Muscle layer of colon (tissue), 2 donors: ENCODE data around the gene ABHD2.

ENCODE experiments used
- H3K27ac ChIP-seq: one replicate; pipeline ENCODE4 v1.7.0; 2013; ENCODE audit warnings: low read depth, mild to moderate bottlenecking, low read length, moderate library complexity
- H3K27me3 ChIP-seq, 2 donors: one replicate each; pipeline ENCODE4 v1.7.0; 2013; ENCODE audit warnings: low read length in 2 of 2, mild to moderate bottlenecking in 2 of 2; ENCODE audit not compliant: insufficient read depth in 2 of 2, control insufficient read depth in 1 of 2
- H3K36me3 ChIP-seq: one replicate; pipeline ENCODE4 v1.7.0; 2013; ENCODE audit warnings: mild to moderate bottlenecking, low read length; ENCODE audit not compliant: insufficient read depth
- H3K4me1 ChIP-seq: one replicate; pipeline ENCODE4 v1.7.0; 2013; ENCODE audit warnings: mild to moderate bottlenecking, low read length; ENCODE audit not compliant: insufficient read depth
- H3K4me3 ChIP-seq, 2 donors: one replicate each; pipeline ENCODE4 v1.7.0; 2013; ENCODE audit warnings: low read length in 2 of 2, low read depth in 1 of 2, mild to moderate bottlenecking in 1 of 2, moderate library complexity in 1 of 2
- H3K9ac ChIP-seq: one replicate; pipeline ENCODE4 v1.7.0; 2013; ENCODE audit warnings: low read length
- H3K9me3 ChIP-seq: one replicate; pipeline ENCODE4 v1.7.0; 2013; ENCODE audit warnings: mild to moderate bottlenecking, low read length
- donor health status: abdominal sarcoma.
- donor health status: Adenocarcinoma of cecum.

The ABHD2 gene

DNA sequence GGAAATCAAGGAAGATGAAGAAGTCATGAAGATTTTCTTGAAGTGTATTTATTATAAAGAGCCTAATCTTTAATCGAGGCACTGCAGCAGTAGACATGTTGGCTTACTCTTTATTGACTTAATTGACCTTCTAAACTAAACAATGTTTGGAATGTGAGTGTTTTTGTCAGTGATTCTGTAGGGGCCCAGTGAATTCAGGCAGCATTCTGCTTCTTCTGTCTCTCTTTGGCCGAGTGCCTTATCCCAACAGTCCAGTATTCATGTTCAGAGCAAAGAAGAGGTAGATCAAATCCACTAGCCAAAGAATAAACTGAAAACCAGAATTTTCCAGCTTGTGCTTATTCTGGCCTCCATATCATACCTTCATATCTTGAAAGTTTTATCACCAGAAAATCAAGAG lies 77.4 kb downstream of the ABHD2 start:
- H3K36me3 ChIP-seq, result no peaks in the 10 kb centered on the region
- no peaks in the 10 kb centered on the region for H3K27me3 ChIP-seq
- H3K4me1 ChIP-seq, result peaks cover 41% of the 10 kb centered on the region
- H3K27ac ChIP-seq, result no peak overlapping the region
- no peak overlapping the region for H3K4me3 ChIP-seq
- H3K9me3 ChIP-seq, result no peaks in the 10 kb centered on the region
- no peak overlapping the region for H3K9ac ChIP-seq

DNA sequence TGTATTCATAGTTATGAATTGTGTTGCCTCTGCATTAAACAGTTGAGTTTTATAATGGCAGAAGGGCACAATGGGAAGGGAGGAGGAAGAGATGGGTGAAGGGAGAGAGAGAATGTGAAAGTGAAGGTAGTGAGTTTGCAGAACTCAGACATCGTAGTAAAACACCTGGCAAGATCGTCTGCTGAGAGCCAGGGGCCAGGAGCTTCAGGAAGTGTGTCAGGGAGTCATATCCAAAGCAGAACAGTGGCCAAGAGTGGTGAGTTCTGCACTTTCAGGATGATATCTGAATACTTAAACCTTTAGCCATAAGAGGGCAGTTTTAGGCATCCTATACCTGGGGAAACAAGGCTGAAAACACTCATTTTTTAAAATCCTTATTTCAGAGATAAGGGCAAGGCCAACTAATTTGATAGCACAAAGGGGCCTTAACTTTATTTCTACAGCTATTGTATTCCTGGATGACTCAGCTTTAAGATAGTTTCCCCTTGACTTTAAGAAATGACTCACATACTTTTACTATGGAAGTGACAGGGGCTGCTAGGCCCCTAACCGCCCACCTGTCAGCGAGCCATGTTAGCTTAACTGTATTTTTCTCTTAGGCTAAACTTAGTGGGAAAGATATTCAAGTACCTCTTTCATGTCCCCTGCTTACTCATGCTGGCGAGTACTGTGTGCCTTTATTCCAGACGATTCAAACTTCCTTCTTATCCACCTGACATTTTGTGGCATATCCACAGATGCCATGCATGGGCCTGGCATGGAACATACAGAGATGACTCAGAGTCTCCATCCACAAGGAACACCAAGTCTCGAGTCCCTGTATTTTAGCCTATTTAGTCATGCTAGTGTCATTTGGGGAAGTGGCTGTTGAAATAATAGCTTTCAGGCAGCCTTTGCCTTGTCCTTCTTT lies 79.3 kb downstream of the ABHD2 start:
- peaks cover 4% of the 10 kb centered on the region for H3K36me3 ChIP-seq
- H3K27me3 ChIP-seq, result no peaks in the 10 kb centered on the region
- no peak overlapping the region for H3K27ac ChIP-seq
- no peaks in the 10 kb centered on the region for H3K9me3 ChIP-seq
- H3K9ac ChIP-seq, result no peak overlapping the region
- H3K4me1 ChIP-seq, result peaks cover 36% of the 10 kb centered on the region
- H3K4me3 ChIP-seq, result no peak overlapping the region

DNA sequence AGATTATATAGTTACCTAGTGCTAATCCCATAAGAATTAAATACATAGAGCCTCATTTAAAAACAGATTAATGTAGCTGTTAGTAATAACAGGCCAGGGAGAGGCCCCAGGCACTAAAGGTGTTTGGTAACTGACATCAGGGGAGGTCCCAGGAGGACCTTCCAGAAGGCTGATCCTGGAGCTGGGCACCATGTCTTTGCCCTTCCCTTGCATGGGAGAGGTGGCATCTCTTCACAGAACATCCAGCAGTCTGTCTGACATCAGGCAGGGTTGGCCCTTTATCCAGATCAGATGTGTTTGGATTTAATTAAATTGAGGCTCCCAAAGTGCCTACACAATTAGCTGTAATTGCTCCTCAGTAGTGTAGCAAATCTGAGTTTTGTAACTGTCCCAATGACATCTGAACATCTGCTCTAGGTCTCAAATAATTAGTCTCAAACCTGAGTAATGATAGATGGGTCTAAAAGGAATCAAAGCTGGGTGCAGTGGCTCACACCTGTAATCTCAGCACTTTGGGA lies 80.1 kb downstream of the ABHD2 start:
- Histone ChIP-seq H3K4me3 (no peak overlapping the region), H3K27me3 (no peaks in the 10 kb centered on the region), H3K27ac (no peak overlapping the region), H3K36me3 (peaks cover 4% of the 10 kb centered on the region), H3K4me1 (peaks cover 36% of the 10 kb centered on the region), H3K9me3 (no peaks in the 10 kb centered on the region), H3K9ac (no peak overlapping the region)

DNA sequence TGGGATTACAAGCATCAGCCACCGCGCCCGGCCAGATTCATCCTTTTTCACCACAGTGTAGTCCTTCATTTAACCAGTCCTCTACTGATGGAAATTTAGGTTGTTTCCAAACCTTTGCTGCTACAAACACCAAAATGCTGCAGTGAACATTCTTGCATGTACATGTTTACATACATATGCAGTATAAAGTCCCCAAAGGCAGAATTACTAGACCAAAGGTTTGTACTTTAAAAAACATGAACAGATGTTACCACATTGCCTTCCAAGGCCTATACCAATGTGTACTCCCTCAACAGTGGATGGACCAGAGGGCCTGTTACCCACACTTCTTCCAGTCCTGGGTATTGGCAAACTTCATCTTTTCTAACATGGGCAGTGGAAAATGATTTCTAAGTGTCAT lies 82.1 kb downstream of the ABHD2 start:
- H3K27ac ChIP-seq, result no peak overlapping the region
- no peaks in the 10 kb centered on the region for H3K9me3 ChIP-seq
- H3K4me3 ChIP-seq, result no peak overlapping the region
- peaks cover 20% of the 10 kb centered on the region for H3K4me1 ChIP-seq
- no peaks in the 10 kb centered on the region for H3K27me3 ChIP-seq
- peaks cover 5% of the 10 kb centered on the region for H3K36me3 ChIP-seq
- H3K9ac ChIP-seq, result no peak overlapping the region

DNA sequence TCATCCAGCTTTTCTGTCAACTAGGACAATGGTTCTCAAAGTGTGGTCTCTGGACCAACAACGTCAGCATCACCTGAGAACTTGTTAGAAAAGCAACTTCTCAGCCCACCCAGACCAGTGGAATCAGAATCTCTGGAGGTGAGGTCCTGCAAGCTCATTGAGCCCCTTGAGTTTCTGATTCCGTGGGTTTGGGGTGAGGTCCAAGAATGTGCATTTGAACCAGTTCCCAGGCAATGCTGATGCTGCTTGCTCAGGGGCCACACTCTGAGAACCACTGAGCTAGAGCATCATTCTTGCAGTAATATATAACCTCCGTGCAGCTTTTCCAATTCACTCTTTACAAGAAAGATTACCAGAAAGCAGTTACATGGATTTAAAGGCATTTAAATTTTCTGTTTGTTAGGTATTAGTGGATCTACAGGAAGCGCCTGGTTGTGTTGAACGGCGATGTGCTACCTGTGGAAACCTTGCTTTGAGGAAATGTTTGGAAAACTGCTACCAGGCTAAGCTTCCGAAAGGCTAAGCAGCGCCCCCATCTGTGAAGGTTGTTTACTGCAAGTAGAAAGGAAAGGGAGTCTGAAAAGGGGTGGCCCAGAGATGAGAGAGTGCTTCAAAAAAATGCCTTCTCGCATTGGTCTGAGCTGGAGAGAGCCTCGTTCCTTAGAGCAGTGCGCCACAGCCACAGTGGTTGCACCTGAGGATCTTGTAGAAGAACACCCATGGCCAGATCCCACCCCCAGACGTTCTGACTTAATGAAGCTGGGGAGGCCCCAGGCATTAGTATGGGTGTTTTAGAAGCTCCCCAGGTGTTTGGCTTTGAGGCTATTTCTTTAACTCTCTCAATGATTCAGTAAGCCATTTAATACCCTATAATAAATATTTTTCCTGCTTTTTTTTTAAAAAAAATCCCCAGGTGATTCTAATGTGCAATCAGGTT lies 83.1 kb downstream of the ABHD2 start:
- H3K4me3 ChIP-seq, result no peak overlapping the region
- no peak overlapping the region for H3K9ac ChIP-seq
- peaks cover 10% of the 10 kb centered on the region for H3K4me1 ChIP-seq
- H3K27ac ChIP-seq, result no peak overlapping the region
- peaks cover 16% of the 10 kb centered on the region for H3K36me3 ChIP-seq
- no peaks in the 10 kb centered on the region for H3K27me3 ChIP-seq
- H3K9me3 ChIP-seq, result no peaks in the 10 kb centered on the region

DNA sequence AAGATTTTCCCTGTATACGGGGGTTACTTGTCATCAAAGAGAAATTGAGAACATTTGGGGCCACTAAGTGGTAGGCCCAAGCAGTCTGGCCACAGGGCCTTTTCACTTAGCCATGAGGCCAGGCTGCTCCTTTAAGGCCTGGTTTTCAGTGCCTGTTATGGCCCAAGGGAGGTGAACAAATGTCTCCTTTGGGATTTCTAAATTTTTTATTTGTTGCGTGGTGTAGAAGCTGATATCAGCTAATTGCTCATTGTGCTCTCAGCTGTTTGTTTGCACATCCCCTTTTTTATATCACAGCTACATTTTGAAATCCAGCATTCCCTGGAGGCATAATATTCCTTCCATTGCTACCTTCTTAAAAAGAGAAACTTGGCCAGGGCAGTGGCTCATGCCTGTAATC lies 84.7 kb downstream of the ABHD2 start:
- Histone ChIP-seq H3K4me1 (peaks cover 9% of the 10 kb centered on the region), H3K27ac (no peak overlapping the region), H3K36me3 (peaks cover 30% of the 10 kb centered on the region), H3K9me3 (no peaks in the 10 kb centered on the region), H3K9ac (no peak overlapping the region), H3K27me3 (no peaks in the 10 kb centered on the region), H3K4me3 (no peak overlapping the region)

DNA sequence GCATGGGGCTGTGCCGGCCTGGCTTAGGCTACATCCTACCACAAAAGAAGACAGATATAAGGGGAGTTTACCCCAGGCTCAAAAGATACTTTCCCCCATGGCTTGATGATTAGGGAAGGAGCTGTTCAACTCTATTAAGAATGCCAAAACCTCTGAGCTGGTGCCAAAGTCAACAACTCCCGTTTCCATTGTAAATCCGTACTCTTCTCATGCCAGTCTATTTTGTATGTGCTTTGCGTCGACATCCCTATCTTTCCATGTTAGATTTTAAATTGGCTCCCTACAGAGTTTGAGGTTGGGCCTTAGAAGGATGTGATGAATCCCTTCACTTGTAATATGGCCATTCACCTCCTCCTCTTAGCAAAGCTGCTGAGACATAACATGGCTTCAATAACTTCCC lies 86.2 kb downstream of the ABHD2 start:
- no peak overlapping the region for H3K27ac ChIP-seq
- H3K36me3 ChIP-seq, result peaks cover 36% of the 10 kb centered on the region
- peaks cover 12% of the 10 kb centered on the region for H3K4me1 ChIP-seq
- no peaks in the 10 kb centered on the region for H3K9me3 ChIP-seq
- no peak overlapping the region for H3K4me3 ChIP-seq
- H3K9ac ChIP-seq, result no peak overlapping the region
- no peaks in the 10 kb centered on the region for H3K27me3 ChIP-seq

DNA sequence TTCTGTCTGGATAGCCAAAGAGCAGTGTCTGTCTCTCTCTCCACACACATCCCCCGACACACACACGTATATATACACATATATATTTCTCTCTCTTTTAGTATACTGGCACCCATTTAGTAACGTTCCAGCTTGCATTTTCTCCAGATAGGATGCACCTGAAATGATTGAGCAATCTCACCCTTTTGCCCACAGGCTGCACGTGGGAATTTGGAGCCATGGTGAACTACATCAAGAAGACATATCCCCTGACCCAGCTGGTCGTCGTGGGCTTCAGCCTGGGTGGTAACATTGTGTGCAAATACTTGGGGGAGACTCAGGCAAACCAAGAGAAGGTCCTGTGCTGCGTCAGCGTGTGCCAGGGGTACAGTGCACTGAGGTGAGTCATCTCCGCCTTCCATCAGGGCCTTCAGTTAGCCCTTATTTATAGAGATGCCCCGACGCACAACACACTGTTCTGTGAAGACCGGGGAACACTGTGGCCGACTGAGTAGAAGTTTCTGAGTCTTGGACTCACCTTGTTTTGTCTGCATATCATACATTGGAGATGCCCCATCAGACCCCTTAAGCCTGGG lies 87.4 kb downstream of the ABHD2 start:
- Histone ChIP-seq H3K9me3 (no peaks in the 10 kb centered on the region), H3K4me1 (peaks cover 12% of the 10 kb centered on the region), H3K4me3 (no peak overlapping the region), H3K36me3 (peaks cover 42% of the 10 kb centered on the region), H3K9ac (no peak overlapping the region), H3K27me3 (no peaks in the 10 kb centered on the region), H3K27ac (no peak overlapping the region)

DNA sequence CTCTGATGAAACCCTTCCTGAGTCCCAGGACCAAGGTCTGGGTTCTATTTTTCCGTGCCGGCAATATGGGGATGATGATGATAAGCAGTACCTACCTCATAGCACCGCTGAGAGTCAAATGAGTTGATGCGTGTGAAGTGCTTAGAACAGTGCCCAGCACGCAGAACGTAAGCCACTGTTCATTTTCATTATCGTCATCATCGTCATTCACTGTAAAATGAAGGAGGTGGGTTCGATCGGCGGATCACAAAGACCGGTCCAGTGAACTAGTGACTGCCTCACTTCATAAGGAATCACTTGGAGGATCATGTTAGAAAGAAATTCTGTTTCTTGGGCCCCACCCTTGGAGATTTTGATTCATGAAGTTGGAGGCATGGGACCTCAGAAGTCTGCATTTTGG lies 88.9 kb downstream of the ABHD2 start:
- Histone ChIP-seq H3K9me3 (no peaks in the 10 kb centered on the region), H3K4me3 (no peak overlapping the region), H3K27me3 (no peaks in the 10 kb centered on the region), H3K9ac (no peak overlapping the region), H3K27ac (no peak overlapping the region), H3K36me3 (peaks cover 41% of the 10 kb centered on the region), H3K4me1 (peaks cover 12% of the 10 kb centered on the region)

DNA sequence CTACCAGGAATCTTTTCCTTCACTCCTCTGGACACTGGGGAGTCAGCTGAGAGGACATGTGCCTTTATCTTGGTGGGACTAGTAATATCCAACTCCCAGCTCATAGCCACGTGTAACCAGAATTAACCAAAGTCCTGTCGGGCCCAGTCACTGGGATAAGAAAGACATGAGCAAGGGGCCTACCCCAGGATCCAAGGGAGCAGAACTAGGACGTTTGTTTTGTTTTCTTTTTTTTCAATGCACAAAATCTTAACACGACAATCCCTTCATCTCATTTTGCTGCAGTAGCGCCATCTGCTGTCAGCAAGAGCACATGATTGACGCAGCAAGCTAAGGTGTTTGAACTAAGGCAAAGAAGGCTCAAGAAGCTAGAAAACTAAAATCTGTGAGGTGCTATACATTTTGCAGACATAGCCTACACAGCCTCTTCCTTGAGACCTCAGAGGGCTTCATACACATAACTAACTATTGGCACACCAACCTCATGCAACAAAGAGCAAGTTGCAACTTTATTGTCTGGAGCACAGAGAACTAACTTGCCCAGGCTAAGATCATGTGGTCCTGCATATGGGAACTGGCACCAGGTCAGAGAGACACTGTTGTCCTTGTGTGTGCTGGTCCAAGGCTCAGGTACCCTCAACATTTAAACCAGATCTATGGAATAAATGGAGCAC lies 89.5 kb downstream of the ABHD2 start:
- Histone ChIP-seq H3K9ac (no peak overlapping the region), H3K27me3 (no peaks in the 10 kb centered on the region), H3K9me3 (no peaks in the 10 kb centered on the region), H3K4me3 (no peak overlapping the region), H3K27ac (no peak overlapping the region), H3K4me1 (peaks cover 12% of the 10 kb centered on the region), H3K36me3 (peaks cover 39% of the 10 kb centered on the region)
